ENCODE measurements around the gene NELFCD. TPM values are rescaled to one million over a fixed set of nuclear protein-coding genes. Genes with fewer than 3 reads are reported as not detected.
A peak's percentile ranks its signal among the peaks of the same experiment; 100 is the strongest.
"Not testable (repeated sequence)": the region's sequence is repeated elsewhere in the genome, so short reads cannot be mapped to it uniquely, and the experiment has no call there.

The NELFCD gene
- total RNA-seq, 1 experiment from 2014 or later = 144 TPM

DNA sequence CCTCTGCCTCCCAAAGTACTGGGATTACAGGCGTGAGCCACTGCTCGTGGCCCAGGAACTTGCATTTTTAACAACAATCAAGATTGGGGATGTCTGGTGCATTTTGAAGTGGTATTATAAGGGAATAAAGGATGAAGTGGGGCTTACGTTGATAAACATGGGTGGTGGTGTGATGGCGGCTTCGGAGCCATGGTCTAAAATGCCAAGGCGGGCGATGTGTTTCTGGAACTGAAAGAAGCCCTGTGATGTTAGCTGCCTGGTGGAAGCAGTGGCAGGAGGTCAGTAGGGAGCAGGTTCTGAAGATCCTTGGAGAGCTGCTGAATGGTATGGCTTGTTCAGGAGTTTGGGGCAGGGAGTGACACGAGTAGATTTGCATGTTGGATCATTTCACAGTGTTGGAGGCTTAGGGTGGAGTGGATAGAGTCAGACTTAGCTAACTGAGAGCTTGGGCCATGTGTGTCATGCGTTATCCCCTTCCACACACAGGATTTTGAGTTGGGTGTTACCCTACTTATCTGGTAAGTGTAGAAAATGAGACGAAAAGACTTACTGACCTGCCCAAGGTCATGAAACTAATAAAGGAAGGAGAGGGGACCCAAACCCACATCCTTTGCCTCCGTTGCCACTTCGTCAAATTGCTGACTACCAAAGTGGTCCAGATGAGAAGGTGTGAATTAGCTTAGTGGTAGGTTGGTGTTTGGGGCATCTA lies 1.5 kb downstream of the NELFCD start:
- ChIA-PET CTCF (no interaction called here), POLR2A (ENCODE audit: unreplicated experiment) (no interaction called here)
- TSS peak; percentile 52 for BruUV-seq (replicated peaks)
- Histone ChIP-seq H3K4me2 (ENCODE audit: low read length) (peak overlapping the region; percentile 84), H3K27ac (ENCODE audit: low read length) (no peak overlapping the region), H3F3A (ENCODE audit: low read length, unreplicated experiment) (no peaks in the 10 kb centered on the region), H4K20me1 (ENCODE audit: low read length) (peaks cover 24% of the 10 kb centered on the region), H3K4me1 (ENCODE audit: insufficient read depth, low read length) (peaks cover 7% of the 10 kb centered on the region; the same call in 1 of the 2 replicates), H3K9me3 (ENCODE audit: low read length) (no peaks in the 10 kb centered on the region), H3K27me3 (ENCODE audit: low read length) (no peaks in the 10 kb centered on the region), H3K9ac (ENCODE audit: low read length) (peak overlapping the region; percentile 83; the same call in 1 of the 2 replicates), H3K9me2 (replicated peaks; ENCODE audit: low read length) (no peaks in the 10 kb centered on the region), H3K36me3 (ENCODE audit: low read depth, low read length) (peaks cover 23% of the 10 kb centered on the region), H2AFZ (ENCODE audit: low read length) (no peak overlapping the region), H3K79me2 (ENCODE audit: low read length) (peaks cover 62% of the 10 kb centered on the region), H3K4me3 (ENCODE audit: low read length) (peak overlapping the region; percentile 76)
- TF ChIP-seq EZH2 (IDR thresholded peaks at IDR 0.05; ENCODE audit: low read length, unreplicated experiment) (no peak), EZH2phosphoT487 (IDR thresholded peaks at IDR 0.05; ENCODE audit: borderline replicate concordance, low read length) (no peak)
- TF ChIP-seq, protein P1, sequence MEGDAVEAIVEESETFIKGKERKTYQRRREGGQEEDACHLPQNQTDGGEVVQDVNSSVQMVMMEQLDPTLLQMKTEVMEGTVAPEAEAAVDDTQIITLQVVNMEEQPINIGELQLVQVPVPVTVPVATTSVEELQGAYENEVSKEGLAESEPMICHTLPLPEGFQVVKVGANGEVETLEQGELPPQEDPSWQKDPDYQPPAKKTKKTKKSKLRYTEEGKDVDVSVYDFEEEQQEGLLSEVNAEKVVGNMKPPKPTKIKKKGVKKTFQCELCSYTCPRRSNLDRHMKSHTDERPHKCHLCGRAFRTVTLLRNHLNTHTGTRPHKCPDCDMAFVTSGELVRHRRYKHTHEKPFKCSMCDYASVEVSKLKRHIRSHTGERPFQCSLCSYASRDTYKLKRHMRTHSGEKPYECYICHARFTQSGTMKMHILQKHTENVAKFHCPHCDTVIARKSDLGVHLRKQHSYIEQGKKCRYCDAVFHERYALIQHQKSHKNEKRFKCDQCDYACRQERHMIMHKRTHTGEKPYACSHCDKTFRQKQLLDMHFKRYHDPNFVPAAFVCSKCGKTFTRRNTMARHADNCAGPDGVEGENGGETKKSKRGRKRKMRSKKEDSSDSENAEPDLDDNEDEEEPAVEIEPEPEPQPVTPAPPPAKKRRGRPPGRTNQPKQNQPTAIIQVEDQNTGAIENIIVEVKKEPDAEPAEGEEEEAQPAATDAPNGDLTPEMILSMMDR (conservative IDR thresholded peaks at IDR 0.05; ENCODE audit: low read depth, low read length) = no peak
- intact Hi-C loops (cut with micrococcal nuclease) = loop anchor here (5.0 kb wide), 2 partner anchors 45 to 90 kb away; no protein-coding TSS in a partner anchor
- no peak for ATAC-seq
- no peak for DNase-seq

GRCh38 chr20:58983115-58983468 lies 2.0 kb downstream of the NELFCD start:
- H2AFZ ChIP-seq (ENCODE audit: low read length); H3F3A ChIP-seq (ENCODE audit: low read length, unreplicated experiment); H3K27ac ChIP-seq (ENCODE audit: low read length); ATAC-seq; H3K4me1 ChIP-seq (ENCODE audit: insufficient read depth, low read length); BruUV-seq (replicated peaks); POLR2A ChIA-PET (ENCODE audit: unreplicated experiment); DNase-seq; H3K27me3 ChIP-seq (ENCODE audit: low read length); CTCF ChIA-PET; H3K9me3 ChIP-seq (ENCODE audit: low read length); H3K9ac ChIP-seq (ENCODE audit: low read length); H3K9me2 ChIP-seq (replicated peaks; ENCODE audit: low read length): not testable (repeated sequence)
- Histone ChIP-seq H3K4me3 (ENCODE audit: low read length) (0 out of 2 replicates have a peak overlapping the region, but pooled peaks have one; percentile 76), H3K79me2 (ENCODE audit: low read length) (peaks cover 63% of the 10 kb centered on the region), H3K36me3 (ENCODE audit: low read depth, low read length) (peaks cover 28% of the 10 kb centered on the region), H3K4me2 (ENCODE audit: low read length) (peak overlapping the region; percentile 84), H4K20me1 (ENCODE audit: low read length) (peaks cover 24% of the 10 kb centered on the region)
- intact Hi-C loops (cut with micrococcal nuclease) = loop anchor here (5.0 kb wide), 2 partner anchors 44 to 91 kb away; no protein-coding TSS in a partner anchor

- CTCF ChIA-PET = no interaction called here
- no peak for DNase-seq
- intact Hi-C loops (cut with micrococcal nuclease) = loop anchor here (5.0 kb wide), 2 partner anchors 43 to 92 kb away; no protein-coding TSS in a partner anchor
- H3K79me2 ChIP-seq (ENCODE audit: low read length) = peaks cover 63% of the 10 kb centered on the region
- TF ChIP-seq EZH2 (IDR thresholded peaks at IDR 0.05; ENCODE audit: low read length, unreplicated experiment) (no peak), EZH2phosphoT487 (IDR thresholded peaks at IDR 0.05; ENCODE audit: borderline replicate concordance, low read length) (no peak)
- TF ChIP-seq, protein P1 (conservative IDR thresholded peaks at IDR 0.05; ENCODE audit: low read depth, low read length) = no peak
- H3K9ac ChIP-seq (ENCODE audit: low read length) = no peak overlapping the region
- H2AFZ ChIP-seq (ENCODE audit: low read length) = no peak overlapping the region
- H3K4me2 ChIP-seq (ENCODE audit: low read length) = no peak overlapping the region
- no peaks in the 10 kb centered on the region for H3F3A ChIP-seq (ENCODE audit: low read length, unreplicated experiment)
- no peak overlapping the region for H3K27ac ChIP-seq (ENCODE audit: low read length)
- H3K36me3 ChIP-seq (ENCODE audit: low read depth, low read length) = peaks cover 44% of the 10 kb centered on the region
- POLR2A ChIA-PET (ENCODE audit: unreplicated experiment) = no interaction called here
- BruUV-seq (replicated peaks) = no TSS peak
- peaks cover 7% of the 10 kb centered on the region; the same call in 1 of the 2 replicates for H3K4me1 ChIP-seq (ENCODE audit: insufficient read depth, low read length)
- ATAC-seq = no peak
- no peaks in the 10 kb centered on the region for H3K9me2 ChIP-seq (replicated peaks; ENCODE audit: low read length)
- no peaks in the 10 kb centered on the region for H3K27me3 ChIP-seq (ENCODE audit: low read length)
- H3K9me3 ChIP-seq (ENCODE audit: low read length) = no peaks in the 10 kb centered on the region
- peaks cover 24% of the 10 kb centered on the region for H4K20me1 ChIP-seq (ENCODE audit: low read length)
- no peak overlapping the region for H3K4me3 ChIP-seq (ENCODE audit: low read length)
Measured at GRCh38 chr20:58984691-58985090, 3.6 kb downstream of the NELFCD start.

Data from PC-3 (cell line).